H1 (cell line): Measurements from ENCODE around the gene EEPD1. TPM values are rescaled to one million over a fixed set of nuclear protein-coding genes. Genes with fewer than 3 reads are reported as not detected.

Experiments used
- ASH2L ChIP-seq: fragments of 200-600, 300-600 bp; sonication (generic); IDR thresholded peaks from one replicate; pipeline ENCODE4 v1.7.1; 2017; ENCODE audit warnings: low read length
- BACH1 ChIP-seq: IDR thresholded peaks from 2 replicates; pipeline ENCODE4 v1.6.1; 2012; ENCODE audit warnings: low read length, improper control_type of control experiment
- BRCA1 ChIP-seq: IDR thresholded peaks from 2 replicates; pipeline ENCODE4 v1.6.1; 2012; ENCODE audit warnings: low read depth, low read length, improper control_type of control experiment
- CHD1 ChIP-seq: IDR thresholded peaks from 2 replicates; pipeline ENCODE4 v1.6.1; 2012; ENCODE audit warnings: low read depth, low read length, improper control_type of control experiment
- CTBP2 ChIP-seq: IDR thresholded peaks from 2 replicates; pipeline ENCODE4 v1.7.0; 2011; ENCODE audit warnings: borderline replicate concordance, mild to moderate bottlenecking, moderate library complexity, mixed read lengths, low read length; ENCODE audit not compliant: insufficient read depth, insufficient read length
- KDM1A ChIP-seq: fragments of 200-600, 300-600 bp; sonication (generic); IDR thresholded peaks from 2 replicates; pipeline ENCODE4 v1.7.1; 2016; ENCODE audit warnings: mild to moderate bottlenecking, low read length, borderline replicate concordance
- KDM4A ChIP-seq: IDR thresholded peaks from one replicate; pipeline ENCODE4 v1.7.1; 2012; ENCODE audit warnings: low read depth, mild to moderate bottlenecking, moderate library complexity, low read length, inconsistent platforms; ENCODE audit not compliant: severe bottlenecking
- POU5F1 ChIP-seq: IDR thresholded peaks from 2 replicates; pipeline ENCODE4 v1.6.1; 2011; ENCODE audit warnings: low read depth, mild to moderate bottlenecking, low read length, moderate library complexity
- SIN3A ChIP-seq, 2 experiments: IDR thresholded peaks in 1 of 2; conservative IDR thresholded peaks in 1 of 2; 2 replicates each; pipeline ENCODE4 v1.6.1; 2011 to 2012; ENCODE audit warnings: low read length in 2 of 2, improper control_type of control experiment in 1 of 2, low read depth in 1 of 2, mild to moderate bottlenecking in 1 of 2
- SIRT6 ChIP-seq: IDR thresholded peaks from one replicate; pipeline ENCODE4 v1.7.1; 2012; ENCODE audit warnings: low read length, inconsistent platforms
- TBP ChIP-seq: IDR thresholded peaks from 2 replicates; pipeline ENCODE4 v1.6.1; 2011; ENCODE audit warnings: low read depth, low read length, improper control_type of control experiment
- polyA plus RNA-seq, 7 experiments: library from polyadenylated mRNA; depleted of rRNA in 3 of 7; stranded (reverse) in 5 of 7; unstranded in 2 of 7; fragments of >200 nt in 5 of 7; fragments of 200-250 nt in 2 of 7; gene quantifications; 1 replicate in 5 of 7; 2 replicates in 1 of 7; 4 replicates in 1 of 7; pipeline versions ENCODE4 v1.2.1 to v1.2.3, GENCODE V29; 2011 to 2013; ENCODE audit warnings: missing spikeins in 2 of 7, mixed read lengths in 2 of 7
- total RNA-seq: library from RNA; stranded (reverse); fragmentation: NEBNext Ultra II Directional; extraction: Animal tissue kit (Norgen Biotek cat#: 25700); gene quantifications from 2 replicates; pipeline ENCODE4 v1.2.1, GENCODE V29; 2021

Gene EEPD1
- total and polyA plus RNA-seq, 2 of the 8 experiments (the other 6 are each of a cell fraction or from before 2014, with no cell fraction given): 3.1 to 7.8 TPM

- TF ChIP-seq CTBP2 (no peak), POU5F1 (no peak), KDM1A (no peak), BRCA1 (no peak), SIRT6 (no peak), TBP (no peak), KDM4A (no peak), CHD1 (no peak), ASH2L (no peak), SIN3A (conservative IDR thresholded peaks at IDR 0.05 in 1 of 2, IDR thresholded peaks at IDR 0.05 in 1 of 2; ENCODE audit: low read depth in 1 of 2, low read length in 2 of 2) (no peak), BACH1 (no peak)
These were observed 133.2 kb downstream of the EEPD1 start (continued) for GRCh38 chr7:36286226-36286625.
